ENCODE data around the gene TK1. TPM values are rescaled to one million over a fixed set of nuclear protein-coding genes. Genes with fewer than 3 reads are reported as not detected.

The TK1 gene
- polyA plus RNA-seq, 1 donor: 19.7 TPM

DNA sequence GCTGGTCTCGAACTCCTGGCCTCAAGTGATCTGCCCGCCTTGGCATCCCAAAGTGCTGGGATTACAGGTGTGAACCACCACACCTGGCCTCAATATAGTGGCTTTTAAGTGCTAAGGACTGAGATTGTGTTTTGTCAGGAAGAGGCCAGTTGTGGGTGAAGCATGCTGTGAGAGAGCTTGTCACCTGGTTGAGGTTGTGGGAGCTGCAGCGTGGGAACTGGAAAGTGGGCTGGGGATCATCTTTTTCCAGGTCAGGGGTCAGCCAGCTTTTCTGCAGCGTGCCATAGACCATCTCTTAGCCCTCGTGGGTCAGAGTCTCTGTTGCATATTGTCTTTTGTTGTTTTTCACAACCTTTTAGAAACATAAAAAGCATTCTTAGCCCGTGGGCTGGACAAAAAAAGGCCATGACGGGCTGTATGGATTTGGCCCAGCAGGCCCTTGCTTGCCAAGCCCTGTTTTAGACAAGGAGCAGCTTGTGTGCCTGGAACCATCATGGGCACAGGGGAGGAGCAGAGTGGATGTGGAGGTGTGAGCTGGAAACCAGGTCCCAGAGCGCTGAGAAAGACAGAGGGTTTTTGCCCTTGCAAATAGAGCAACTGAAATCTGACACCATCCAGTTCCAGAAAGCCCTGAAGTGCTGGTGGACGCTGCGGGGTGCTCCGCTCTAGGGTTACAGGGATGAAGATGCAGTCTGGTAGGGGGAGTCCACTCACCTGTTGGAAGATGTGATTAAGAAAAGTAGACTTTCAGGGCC, 32.7 kb upstream of the TK1 start:
- DNase-seq: no peak
- H3K27me3 ChIP-seq (ENCODE audit: control insufficient read depth, insufficient read depth, low read length): no peaks in the 10 kb centered on the region
- H3K27ac ChIP-seq (ENCODE audit: low read length): no peak overlapping the region
- H3K9me3 ChIP-seq (ENCODE audit: control insufficient read depth, low read depth, low read length): no peaks in the 10 kb centered on the region
- H3K4me3 ChIP-seq (ENCODE audit: low read length): no peak overlapping the region
- WGBS (ENCODE audit: insufficient coverage, low lambda C conversion rate): 100% methylated on average over 1 of the region's 11 CpGs
- peaks cover 16% of the 10 kb centered on the region for H3K36me3 ChIP-seq (ENCODE audit: control insufficient read depth, insufficient read depth, low read length)
- peaks cover 3% of the 10 kb centered on the region for H3K4me1 ChIP-seq (ENCODE audit: control insufficient read depth, insufficient read depth, low read length)

DNA sequence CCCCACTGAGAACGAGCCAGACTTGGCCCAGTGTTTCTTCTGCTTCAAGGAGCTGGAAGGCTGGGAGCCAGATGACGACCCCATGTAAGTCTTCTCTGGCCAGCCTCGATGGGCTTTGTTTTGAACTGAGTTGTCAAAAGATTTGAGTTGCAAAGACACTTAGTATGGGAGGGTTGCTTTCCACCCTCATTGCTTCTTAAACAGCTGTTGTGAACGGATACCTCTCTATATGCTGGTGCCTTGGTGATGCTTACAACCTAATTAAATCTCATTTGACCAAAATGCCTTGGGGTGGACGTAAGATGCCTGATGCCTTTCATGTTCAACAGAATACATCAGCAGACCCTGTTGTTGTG, 27.8 kb upstream of the TK1 start:
- no peak for DNase-seq
- Histone ChIP-seq H3K36me3 (ENCODE audit: control insufficient read depth, insufficient read depth, low read length) (no peaks in the 10 kb centered on the region), H3K9me3 (ENCODE audit: control insufficient read depth, low read depth, low read length) (no peaks in the 10 kb centered on the region), H3K27me3 (ENCODE audit: control insufficient read depth, insufficient read depth, low read length) (no peaks in the 10 kb centered on the region), H3K4me1 (ENCODE audit: control insufficient read depth, insufficient read depth, low read length) (peaks cover 3% of the 10 kb centered on the region), H3K27ac (ENCODE audit: low read length) (no peak overlapping the region), H3K4me3 (ENCODE audit: low read length) (peak overlapping the region; percentile 74)
- WGBS (ENCODE audit: insufficient coverage, low lambda C conversion rate): 60% methylated on average over 1 of the region's 5 CpGs

DNA sequence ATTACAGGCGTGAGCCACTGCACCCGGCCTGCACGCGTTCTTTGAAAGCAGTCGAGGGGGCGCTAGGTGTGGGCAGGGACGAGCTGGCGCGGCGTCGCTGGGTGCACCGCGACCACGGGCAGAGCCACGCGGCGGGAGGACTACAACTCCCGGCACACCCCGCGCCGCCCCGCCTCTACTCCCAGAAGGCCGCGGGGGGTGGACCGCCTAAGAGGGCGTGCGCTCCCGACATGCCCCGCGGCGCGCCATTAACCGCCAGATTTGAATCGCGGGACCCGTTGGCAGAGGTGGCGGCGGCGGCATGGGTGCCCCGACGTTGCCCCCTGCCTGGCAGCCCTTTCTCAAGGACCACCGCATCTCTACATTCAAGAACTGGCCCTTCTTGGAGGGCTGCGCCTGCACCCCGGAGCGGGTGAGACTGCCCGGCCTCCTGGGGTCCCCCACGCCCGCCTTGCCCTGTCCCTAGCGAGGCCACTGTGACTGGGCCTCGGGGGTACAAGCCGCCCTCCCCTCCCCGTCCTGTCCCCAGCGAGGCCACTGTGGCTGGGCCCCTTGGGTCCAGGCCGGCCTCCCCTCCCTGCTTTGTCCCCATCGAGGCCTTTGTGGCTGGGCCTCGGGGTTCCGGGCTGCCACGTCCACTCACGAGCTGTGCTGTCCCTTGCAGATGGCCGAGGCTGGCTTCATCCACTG, 27.3 kb upstream of the TK1 start, which contains the start of gene BIRC5:
Gene BIRC5 (plus strand): TSS at position 238 of the 690 bp plus-strand sequence. CDS start 64 bp downstream, at position 302.
- DNase-seq: peak; percentile 73 to 79
- no peaks in the 10 kb centered on the region for H3K27me3 ChIP-seq (ENCODE audit: control insufficient read depth, insufficient read depth, low read length)
- peak within 1 kb of the TSS; percentile 74 for H3K4me3 ChIP-seq (ENCODE audit: low read length)
- peaks cover 3% of the 10 kb centered on the region for H3K4me1 ChIP-seq (ENCODE audit: control insufficient read depth, insufficient read depth, low read length)
- H3K9me3 ChIP-seq (ENCODE audit: control insufficient read depth, low read depth, low read length): no peaks in the 10 kb centered on the region
- no peak within 1 kb of the TSS for H3K27ac ChIP-seq (ENCODE audit: low read length)
- WGBS (ENCODE audit: insufficient coverage, low lambda C conversion rate): no CpG with 5 or more reads among the region's 60 CpGs
- H3K36me3 ChIP-seq (ENCODE audit: control insufficient read depth, insufficient read depth, low read length): no peaks in the 10 kb centered on the region

DNA sequence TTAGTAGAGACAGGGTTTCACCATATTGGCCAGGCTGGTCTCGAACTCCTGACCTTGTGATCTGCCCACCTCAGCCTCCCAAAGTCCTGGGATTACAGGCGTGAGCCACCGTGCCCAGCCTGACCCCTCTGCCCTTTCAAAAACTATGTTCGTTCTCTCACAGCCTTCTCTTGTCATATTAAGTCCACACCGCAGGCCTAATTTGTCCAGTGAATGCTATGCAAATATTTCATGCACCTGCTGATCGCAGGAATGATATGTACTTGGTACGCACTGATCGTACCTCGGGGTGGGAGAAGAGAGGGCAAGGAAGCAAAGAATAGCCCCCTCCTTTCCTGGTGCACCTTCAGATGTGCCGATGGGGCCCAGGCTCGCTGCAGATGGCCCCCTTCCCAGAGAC, 24.2 kb upstream of the TK1 start:
- Histone ChIP-seq H3K4me1 (ENCODE audit: control insufficient read depth, insufficient read depth, low read length) (peaks cover 3% of the 10 kb centered on the region), H3K4me3 (ENCODE audit: low read length) (no peak overlapping the region), H3K27ac (ENCODE audit: low read length) (no peak overlapping the region), H3K27me3 (ENCODE audit: control insufficient read depth, insufficient read depth, low read length) (no peaks in the 10 kb centered on the region), H3K9me3 (ENCODE audit: control insufficient read depth, low read depth, low read length) (no peaks in the 10 kb centered on the region), H3K36me3 (ENCODE audit: control insufficient read depth, insufficient read depth, low read length) (peaks cover 8% of the 10 kb centered on the region)
- 57% methylated on average over 2 of the region's 11 CpGs for WGBS (ENCODE audit: insufficient coverage, low lambda C conversion rate)
- DNase-seq: no peak

DNA sequence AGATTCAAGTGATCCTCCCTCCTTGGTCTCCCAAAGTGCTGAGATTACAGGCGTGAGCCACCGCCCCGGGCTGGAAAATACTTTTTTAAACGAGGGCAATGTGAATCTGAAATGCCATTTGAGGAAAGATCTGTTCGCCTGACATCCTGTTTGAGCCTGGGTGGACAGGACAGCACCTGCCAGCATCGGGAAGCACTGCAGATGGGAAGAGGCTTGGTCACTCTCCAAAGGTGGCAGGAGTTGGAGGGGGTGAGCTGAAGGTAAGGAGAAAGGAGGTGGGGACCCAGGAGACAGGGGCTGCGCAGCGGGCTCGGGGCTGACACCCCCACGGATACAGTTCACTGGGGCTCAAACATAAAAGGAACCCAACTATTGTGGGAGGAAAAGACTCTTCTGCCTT, 23.3 kb upstream of the TK1 start:
- DNase-seq: no peak
- Histone ChIP-seq H3K4me3 (ENCODE audit: low read length) (no peak overlapping the region), H3K9me3 (ENCODE audit: control insufficient read depth, low read depth, low read length) (no peaks in the 10 kb centered on the region), H3K27ac (ENCODE audit: low read length) (no peak overlapping the region), H3K4me1 (ENCODE audit: control insufficient read depth, insufficient read depth, low read length) (peaks cover 3% of the 10 kb centered on the region), H3K36me3 (ENCODE audit: control insufficient read depth, insufficient read depth, low read length) (peaks cover 16% of the 10 kb centered on the region), H3K27me3 (ENCODE audit: control insufficient read depth, insufficient read depth, low read length) (no peaks in the 10 kb centered on the region)
- no CpG with 5 or more reads among the region's 10 CpGs for WGBS (ENCODE audit: insufficient coverage, low lambda C conversion rate)

DNA sequence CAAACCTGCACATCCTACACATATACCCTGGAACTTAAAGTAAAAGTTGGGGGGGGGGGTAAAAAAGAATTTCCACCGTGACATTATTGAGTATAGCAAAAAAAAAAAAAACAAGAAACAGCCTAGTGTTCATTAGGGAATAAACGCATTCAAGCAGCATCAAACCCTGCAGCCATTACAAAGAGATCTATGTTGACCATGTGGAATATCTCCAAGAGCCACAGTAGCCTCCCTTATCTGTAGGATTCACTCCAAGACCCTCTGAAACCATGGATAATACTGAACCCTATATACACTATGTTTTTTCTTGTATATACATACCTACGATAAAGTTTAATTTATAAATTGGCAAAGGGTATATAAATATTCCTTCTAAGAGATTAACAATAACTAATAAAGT, 21.6 kb upstream of the TK1 start:
- no peak overlapping the region for H3K4me3 ChIP-seq (ENCODE audit: low read length)
- DNase-seq: no peak
- no peaks in the 10 kb centered on the region for H3K9me3 ChIP-seq (ENCODE audit: control insufficient read depth, low read depth, low read length)
- WGBS (ENCODE audit: insufficient coverage, low lambda C conversion rate): 100% methylated on average over 1 of the region's 3 CpGs
- H3K36me3 ChIP-seq (ENCODE audit: control insufficient read depth, insufficient read depth, low read length): peaks cover 22% of the 10 kb centered on the region
- H3K4me1 ChIP-seq (ENCODE audit: control insufficient read depth, insufficient read depth, low read length): no peaks in the 10 kb centered on the region
- H3K27me3 ChIP-seq (ENCODE audit: control insufficient read depth, insufficient read depth, low read length): no peaks in the 10 kb centered on the region
- H3K27ac ChIP-seq (ENCODE audit: low read length): no peak overlapping the region

GRCh38 chr17:78206298-78206697, 19.4 kb upstream of the TK1 start:
- Histone ChIP-seq H3K27me3 (ENCODE audit: control insufficient read depth, insufficient read depth, low read length) (no peaks in the 10 kb centered on the region), H3K4me1 (ENCODE audit: control insufficient read depth, insufficient read depth, low read length) (no peaks in the 10 kb centered on the region), H3K27ac (ENCODE audit: low read length) (no peak overlapping the region), H3K9me3 (ENCODE audit: control insufficient read depth, low read depth, low read length) (no peaks in the 10 kb centered on the region), H3K36me3 (ENCODE audit: control insufficient read depth, insufficient read depth, low read length) (peaks cover 26% of the 10 kb centered on the region), H3K4me3 (ENCODE audit: low read length) (no peak overlapping the region)
- DNase-seq: no peak
- WGBS (ENCODE audit: insufficient coverage, low lambda C conversion rate): 73% methylated on average over 2 of the region's 7 CpGs

DNA sequence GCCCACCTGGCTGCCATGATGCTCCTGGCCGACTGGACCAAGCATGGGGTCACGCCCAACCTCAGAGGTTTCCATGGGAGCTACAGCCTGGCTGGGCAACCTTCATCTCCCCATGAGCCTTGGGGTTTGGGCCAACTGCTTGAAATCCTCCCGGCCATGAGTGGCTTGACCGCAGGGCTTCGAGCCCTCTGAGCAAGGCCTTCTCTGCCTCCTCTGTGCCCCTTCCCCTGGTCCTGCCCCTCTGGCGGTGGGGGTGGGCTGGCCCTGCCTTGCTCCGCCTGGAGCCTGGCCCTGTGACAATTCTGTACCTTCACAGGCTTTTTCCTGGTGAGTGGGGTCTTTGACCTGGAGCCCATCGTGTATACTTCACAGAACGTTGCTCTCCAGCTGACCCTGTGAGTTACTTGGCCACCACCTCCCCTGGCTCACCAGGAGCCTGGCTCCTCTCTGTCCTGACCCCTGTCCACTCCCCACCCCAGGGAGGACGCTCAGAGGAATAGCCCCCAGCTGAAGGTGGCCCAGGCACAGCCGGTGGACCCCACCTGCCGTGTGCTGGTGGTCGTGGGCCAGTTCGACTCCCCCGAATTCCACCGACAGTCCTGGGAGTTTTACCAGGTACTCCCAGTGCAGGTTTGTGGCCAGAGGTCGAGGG, 18.4 kb upstream of the TK1 start:
- H3K36me3 ChIP-seq (ENCODE audit: control insufficient read depth, insufficient read depth, low read length): peaks cover 26% of the 10 kb centered on the region
- WGBS (ENCODE audit: insufficient coverage, low lambda C conversion rate): no CpG with 5 or more reads among the region's 17 CpGs

DNA sequence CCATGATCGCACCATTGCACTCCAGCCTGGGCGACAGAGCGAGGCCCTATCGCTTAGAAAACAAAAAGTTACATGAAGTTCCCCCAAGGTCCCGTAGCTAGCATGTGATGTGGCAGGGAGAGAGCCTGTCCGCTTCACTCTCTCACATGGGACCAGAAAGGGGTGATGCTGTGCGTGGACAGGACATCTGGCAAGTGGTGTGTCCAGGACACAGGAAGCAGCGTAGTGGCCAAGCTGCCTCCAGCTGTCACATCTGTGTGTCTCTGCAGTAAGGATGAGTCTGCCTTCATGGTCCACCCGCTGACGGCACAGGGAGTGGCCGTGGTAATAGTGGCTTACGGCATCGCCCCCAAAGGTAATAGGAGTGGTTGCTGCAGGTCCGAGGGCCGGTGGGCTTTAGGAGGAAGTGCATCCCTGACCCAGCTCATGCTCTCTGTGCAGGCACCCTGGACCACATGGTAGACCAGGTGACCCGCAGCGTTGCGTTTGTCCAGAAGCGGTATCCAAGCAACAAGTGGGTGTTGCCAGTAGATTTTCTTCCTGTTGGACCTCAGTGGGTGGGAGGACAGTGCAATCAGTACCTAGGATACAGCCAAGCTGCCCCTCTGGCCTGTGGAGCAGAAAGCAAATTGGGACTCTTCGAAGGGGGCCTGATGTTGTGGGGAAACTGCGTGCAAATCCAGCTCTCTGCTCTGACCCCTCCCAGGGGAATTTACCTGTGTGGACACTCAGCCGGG, 17.7 kb upstream of the TK1 start:
- Histone ChIP-seq H3K4me1 (ENCODE audit: control insufficient read depth, insufficient read depth, low read length) (peaks cover 2% of the 10 kb centered on the region), H3K36me3 (ENCODE audit: control insufficient read depth, insufficient read depth, low read length) (peaks cover 26% of the 10 kb centered on the region), H3K4me3 (ENCODE audit: low read length) (no peak overlapping the region), H3K27me3 (ENCODE audit: control insufficient read depth, insufficient read depth, low read length) (no peaks in the 10 kb centered on the region), H3K9me3 (ENCODE audit: control insufficient read depth, low read depth, low read length) (peaks cover 1% of the 10 kb centered on the region), H3K27ac (ENCODE audit: low read length) (no peak overlapping the region)
- DNase-seq: no peak
- no CpG with 5 or more reads among the region's 22 CpGs for WGBS (ENCODE audit: insufficient coverage, low lambda C conversion rate)

More for the DNA sequence above, 18.4 kb upstream of the TK1 start:
- DNase-seq: no peak
- no peaks in the 10 kb centered on the region for H3K9me3 ChIP-seq (ENCODE audit: control insufficient read depth, low read depth, low read length)
- no peaks in the 10 kb centered on the region for H3K27me3 ChIP-seq (ENCODE audit: control insufficient read depth, insufficient read depth, low read length)
- no peak overlapping the region for H3K4me3 ChIP-seq (ENCODE audit: low read length)
- H3K27ac ChIP-seq (ENCODE audit: low read length): no peak overlapping the region
- no peaks in the 10 kb centered on the region for H3K4me1 ChIP-seq (ENCODE audit: control insufficient read depth, insufficient read depth, low read length)

DNA sequence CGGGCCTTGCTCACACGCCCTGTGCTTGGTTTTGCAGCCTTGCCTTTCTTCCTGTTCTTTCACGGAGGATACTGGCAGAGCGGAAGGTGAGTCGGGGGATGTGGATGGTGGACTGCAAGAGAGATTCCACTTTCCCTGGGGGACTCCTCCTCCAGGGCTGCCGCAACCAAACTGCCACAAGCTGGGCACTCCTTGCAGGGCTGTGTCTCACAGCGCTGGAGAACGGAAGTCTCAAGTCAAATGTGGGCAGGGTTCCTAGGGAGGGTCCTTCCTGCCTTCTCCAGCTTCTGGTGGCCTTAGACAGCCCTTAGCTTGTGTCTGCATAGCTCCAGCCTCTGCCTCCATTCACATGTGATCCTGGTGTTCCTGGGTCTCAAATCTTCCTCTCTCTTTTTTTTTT, 15.8 kb upstream of the TK1 start:
- Histone ChIP-seq H3K27me3 (ENCODE audit: control insufficient read depth, insufficient read depth, low read length) (no peaks in the 10 kb centered on the region), H3K27ac (ENCODE audit: low read length) (no peak overlapping the region), H3K4me3 (ENCODE audit: low read length) (no peak overlapping the region), H3K4me1 (ENCODE audit: control insufficient read depth, insufficient read depth, low read length) (peaks cover 4% of the 10 kb centered on the region), H3K36me3 (ENCODE audit: control insufficient read depth, insufficient read depth, low read length) (peaks cover 25% of the 10 kb centered on the region), H3K9me3 (ENCODE audit: control insufficient read depth, low read depth, low read length) (peaks cover 4% of the 10 kb centered on the region)
- WGBS (ENCODE audit: insufficient coverage, low lambda C conversion rate): no CpG with 5 or more reads among the region's 8 CpGs
- DNase-seq: no peak
